ENCODE results near the gene HSD17B12.
"Not testable (repeated sequence)": the region's sequence is repeated elsewhere in the genome, so short reads cannot be mapped to it uniquely, and the experiment has no call there.

Gene HSD17B12

DNA sequence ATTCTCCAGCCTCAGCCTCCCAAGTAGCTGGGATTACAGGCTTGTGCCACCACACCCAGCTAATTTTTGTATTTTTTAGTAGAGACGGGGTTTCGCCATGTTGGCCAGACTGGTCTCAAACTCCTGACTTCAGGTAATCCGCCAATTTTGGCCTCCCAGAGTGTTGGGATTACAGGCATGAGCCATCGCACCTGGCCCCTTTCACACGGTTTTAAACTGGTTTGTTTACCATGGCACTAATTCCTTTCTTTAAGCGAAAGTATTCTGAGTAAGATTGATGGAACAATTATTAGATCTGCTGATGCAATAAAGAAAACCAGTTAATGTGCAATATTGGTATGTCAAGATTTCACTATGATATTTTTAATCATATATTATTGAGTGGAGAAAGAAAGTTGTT lies 9.3 kb upstream of the HSD17B12 start:
- not testable (repeated sequence) for ATAC-seq; H3K4me1 Mint-ChIP-seq; H3K36me3 Mint-ChIP-seq (ENCODE audit: low read depth); H3K27ac Mint-ChIP-seq; DNase-seq; H3K4me3 Mint-ChIP-seq; H3K9me3 Mint-ChIP-seq
- H3K27me3 Mint-ChIP-seq, result peaks cover 17% of the 10 kb centered on the region

DNA sequence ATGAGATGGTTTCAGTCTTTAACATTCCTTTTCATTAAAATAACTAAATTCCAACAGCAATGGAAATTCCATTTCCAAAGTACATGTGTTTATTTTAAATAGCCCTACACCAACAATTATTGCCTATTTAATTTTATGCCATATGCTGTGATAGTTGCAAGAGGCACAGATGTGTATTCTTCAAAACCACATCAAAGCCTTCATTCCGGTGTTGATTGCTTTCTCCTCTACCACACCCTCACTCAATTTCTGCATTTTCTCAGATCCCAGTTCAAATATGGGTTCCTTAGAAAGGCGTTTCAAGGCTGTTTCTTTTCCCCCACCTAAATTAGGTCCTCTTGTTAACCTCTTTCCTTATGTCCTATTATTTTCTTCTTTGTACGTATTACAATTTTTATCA lies 6.0 kb upstream of the HSD17B12 start:
- DNase-seq, result no peak
- ATAC-seq, result no peak
- peaks cover 8% of the 10 kb centered on the region for H3K9me3 Mint-ChIP-seq
- no peak overlapping the region for H3K27ac Mint-ChIP-seq
- peaks cover 19% of the 10 kb centered on the region for H3K27me3 Mint-ChIP-seq
- peaks cover 1% of the 10 kb centered on the region for H3K36me3 Mint-ChIP-seq (ENCODE audit: low read depth)
- peaks cover under 1% of the 10 kb centered on the region for H3K4me1 Mint-ChIP-seq
- no peak overlapping the region for H3K4me3 Mint-ChIP-seq

DNA sequence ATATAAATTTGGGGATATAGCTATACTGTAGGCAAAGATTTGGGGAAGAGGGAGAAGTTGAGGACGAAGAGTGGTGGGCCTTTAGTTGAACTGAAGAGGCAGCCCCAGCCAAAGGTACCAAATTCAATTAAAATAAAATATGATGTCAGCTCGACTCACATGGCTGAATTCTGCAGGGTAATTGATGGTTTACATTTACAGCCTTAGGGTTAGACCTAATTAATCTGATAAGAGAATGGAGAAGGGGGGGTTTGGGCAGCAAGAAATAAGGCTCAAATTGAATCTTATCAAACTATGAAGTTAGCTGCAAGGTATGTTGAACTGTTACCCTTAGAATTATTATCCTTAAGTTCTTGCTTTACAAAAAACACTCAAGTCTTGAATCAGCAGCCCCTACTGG lies 3.6 kb upstream of the HSD17B12 start:
- no peak overlapping the region for H3K4me3 Mint-ChIP-seq
- H3K36me3 Mint-ChIP-seq (ENCODE audit: low read depth), result peaks cover 12% of the 10 kb centered on the region
- ATAC-seq, result no peak
- H3K27me3 Mint-ChIP-seq, result peaks cover 19% of the 10 kb centered on the region
- no peak overlapping the region for H3K27ac Mint-ChIP-seq
- DNase-seq, result no peak
- H3K9me3 Mint-ChIP-seq, result peaks cover 14% of the 10 kb centered on the region
- peaks cover 13% of the 10 kb centered on the region for H3K4me1 Mint-ChIP-seq

DNA sequence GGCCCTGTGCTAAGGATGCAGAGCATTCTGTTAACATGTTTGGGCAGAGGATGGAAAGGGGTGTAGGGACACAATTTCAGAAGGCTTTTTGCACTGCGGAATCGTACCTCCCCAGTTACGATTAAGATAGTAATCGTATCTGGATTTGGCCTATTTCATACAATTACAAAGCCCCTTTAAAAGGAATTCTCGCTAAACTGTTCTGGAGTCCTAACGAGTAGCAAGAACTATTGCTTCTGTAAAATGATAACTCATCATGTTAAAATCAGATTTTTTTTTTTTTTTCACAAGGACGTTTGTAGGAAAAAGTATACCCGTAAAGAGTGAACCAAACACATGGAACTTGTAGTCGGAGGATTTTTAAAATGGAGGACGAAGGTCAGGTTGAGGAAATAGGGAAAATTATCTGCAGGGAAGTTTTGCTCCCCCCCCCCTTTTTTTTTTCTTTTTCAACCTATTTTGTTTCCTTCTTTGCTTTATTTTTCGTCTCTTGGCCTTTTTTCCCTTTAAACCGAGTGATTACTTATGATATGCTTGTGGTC lies 934 bp downstream of the HSD17B12 start:
- peaks cover 8% of the 10 kb centered on the region for H3K27me3 Mint-ChIP-seq
- H3K9me3 Mint-ChIP-seq, result peaks cover 14% of the 10 kb centered on the region
- H3K4me1 Mint-ChIP-seq, result peaks cover 40% of the 10 kb centered on the region
- peaks cover 44% of the 10 kb centered on the region for H3K36me3 Mint-ChIP-seq (ENCODE audit: low read depth)
- no peak for ATAC-seq
- no peak for DNase-seq
- peak overlapping the region; percentile 93 for H3K4me3 Mint-ChIP-seq
- H3K27ac Mint-ChIP-seq, result peak overlapping the region; percentile 94

DNA sequence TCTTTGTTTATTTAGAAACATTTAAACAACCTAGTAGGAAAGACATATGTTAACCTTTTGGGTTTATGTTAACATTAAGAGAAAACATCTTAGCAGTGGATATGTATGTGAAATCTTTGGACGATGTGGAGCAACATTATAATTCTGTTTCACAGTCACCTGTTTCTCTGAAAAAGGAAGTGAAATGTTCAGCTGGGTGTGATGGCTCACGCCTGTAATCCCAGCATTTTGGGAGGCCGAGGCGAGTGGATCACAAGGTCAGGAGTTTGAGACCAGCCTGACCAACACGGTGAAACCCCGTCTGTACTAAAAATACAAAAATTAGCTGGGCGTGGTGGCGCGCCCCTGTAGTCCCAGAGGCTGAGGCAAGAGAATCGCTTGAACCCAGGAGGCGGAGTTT lies 1.5 kb downstream of the HSD17B12 start:
- Mint-ChIP-seq H3K4me3 (peak overlapping the region; percentile 93), H3K27ac (peak overlapping the region; percentile 94), H3K9me3 (peaks cover 14% of the 10 kb centered on the region), H3K4me1 (peaks cover 40% of the 10 kb centered on the region), H3K36me3 (ENCODE audit: low read depth) (peaks cover 44% of the 10 kb centered on the region)
- not testable (repeated sequence) for DNase-seq, ATAC-seq, H3K27me3 Mint-ChIP-seq

DNA sequence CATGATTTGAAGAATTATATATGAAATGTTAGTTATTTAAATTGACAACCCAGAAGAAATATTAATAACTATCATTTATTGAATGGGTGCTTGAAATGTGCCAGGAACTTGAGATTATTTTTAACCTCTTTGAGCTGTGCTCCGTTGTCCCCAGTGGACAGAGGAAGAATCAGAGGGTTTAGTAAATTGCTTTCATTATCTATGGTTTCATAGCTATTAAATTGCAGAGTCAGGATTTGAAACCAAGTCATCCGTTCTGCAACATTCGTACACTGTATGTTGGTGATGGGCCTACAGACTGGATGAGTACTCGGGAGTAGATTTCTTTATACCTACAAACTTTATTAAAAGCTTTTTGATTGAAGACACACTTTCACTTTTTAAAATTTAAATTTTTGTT lies 4.9 kb downstream of the HSD17B12 start:
- no peaks in the 10 kb centered on the region for H3K9me3 Mint-ChIP-seq
- no peak overlapping the region for H3K4me3 Mint-ChIP-seq
- peaks cover 46% of the 10 kb centered on the region for H3K36me3 Mint-ChIP-seq (ENCODE audit: low read depth)
- ATAC-seq, result no peak
- H3K27me3 Mint-ChIP-seq, result no peaks in the 10 kb centered on the region
- DNase-seq, result no peak
- no peak overlapping the region for H3K27ac Mint-ChIP-seq
- H3K4me1 Mint-ChIP-seq, result peaks cover 45% of the 10 kb centered on the region

DNA sequence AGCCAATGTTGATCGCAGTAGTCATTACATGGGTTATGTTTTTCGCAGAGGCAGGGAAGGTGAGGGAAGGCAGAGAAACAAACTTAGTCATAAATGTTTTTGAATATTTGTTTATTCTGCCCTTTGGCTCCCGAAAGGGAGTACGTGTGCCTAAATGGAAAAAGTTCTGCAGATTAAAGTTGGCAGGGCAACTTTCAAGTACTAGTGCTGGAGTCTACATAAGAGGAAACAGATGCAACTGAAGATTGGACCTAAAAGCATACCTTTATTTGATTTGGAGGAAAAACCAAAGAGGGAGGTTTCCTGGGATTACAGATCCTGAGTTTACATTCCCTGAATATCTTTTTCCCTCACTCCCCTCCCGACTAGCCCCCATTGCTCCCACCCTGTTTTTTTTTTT lies 5.7 kb downstream of the HSD17B12 start:
- DNase-seq (no peak), ATAC-seq (no peak)
- Mint-ChIP-seq H3K27me3 (no peaks in the 10 kb centered on the region), H3K27ac (no peak overlapping the region), H3K4me3 (no peak overlapping the region), H3K4me1 (peaks cover 47% of the 10 kb centered on the region), H3K9me3 (no peaks in the 10 kb centered on the region), H3K36me3 (ENCODE audit: low read depth) (peaks cover 50% of the 10 kb centered on the region)

DNA sequence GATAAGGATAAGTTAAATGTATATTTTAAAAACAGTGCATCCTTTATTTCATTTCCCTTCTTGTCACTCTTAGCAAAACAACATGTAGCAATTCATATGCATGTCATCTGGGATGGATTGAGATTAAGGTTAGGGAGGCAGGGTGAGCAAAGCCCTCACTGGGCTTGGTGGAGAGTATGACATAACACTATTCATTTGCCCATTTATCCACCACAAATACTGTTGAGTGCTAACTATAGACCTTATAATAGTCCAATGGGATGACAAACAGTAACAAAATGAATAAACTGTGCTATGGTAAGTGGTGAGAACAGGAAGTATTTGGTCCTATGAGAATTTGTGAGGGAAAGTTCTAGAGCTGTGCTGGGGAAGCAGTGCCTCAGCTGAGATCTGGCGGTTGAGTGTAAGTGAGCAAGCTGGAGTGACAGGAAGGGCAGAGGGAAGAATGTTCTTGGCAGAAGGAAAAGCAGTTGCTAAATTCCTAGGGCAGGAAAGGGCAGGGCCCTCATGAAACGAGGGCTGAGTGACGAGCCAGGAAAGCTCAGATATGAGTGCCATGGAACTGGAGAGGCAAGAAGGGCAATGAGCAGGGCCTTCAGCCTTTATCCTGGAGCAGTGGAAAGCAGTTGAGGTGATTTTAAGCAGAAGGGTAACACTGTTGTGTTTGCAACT lies 6.7 kb downstream of the HSD17B12 start:
- no peaks in the 10 kb centered on the region for H3K9me3 Mint-ChIP-seq
- H3K27ac Mint-ChIP-seq, result no peak overlapping the region
- no peaks in the 10 kb centered on the region for H3K27me3 Mint-ChIP-seq
- H3K4me3 Mint-ChIP-seq, result no peak overlapping the region
- H3K36me3 Mint-ChIP-seq (ENCODE audit: low read depth), result peaks cover 46% of the 10 kb centered on the region
- peaks cover 44% of the 10 kb centered on the region for H3K4me1 Mint-ChIP-seq
- ATAC-seq, result no peak
- DNase-seq, result no peak

DNA sequence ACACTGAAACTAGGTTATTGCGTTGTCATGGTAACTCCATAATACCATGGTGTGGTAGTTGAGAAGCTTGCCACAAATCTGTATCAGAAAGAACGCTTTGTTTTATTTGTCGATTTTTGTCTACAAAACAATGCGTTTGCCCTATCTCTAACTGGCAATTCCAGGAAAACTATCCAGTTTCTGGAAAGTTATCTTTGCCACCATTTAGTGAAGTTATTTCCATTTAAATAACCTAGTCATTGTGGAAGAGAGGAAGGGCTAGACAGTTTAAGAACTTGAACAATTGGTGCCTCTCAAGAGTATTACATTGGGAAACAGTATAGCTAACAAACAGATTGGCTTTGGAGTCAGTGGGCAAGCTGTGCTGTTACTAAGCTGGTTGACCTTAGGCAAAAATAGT lies 7.9 kb downstream of the HSD17B12 start:
- H3K36me3 Mint-ChIP-seq (ENCODE audit: low read depth), result peaks cover 35% of the 10 kb centered on the region
- no peaks in the 10 kb centered on the region for H3K9me3 Mint-ChIP-seq
- DNase-seq, result no peak
- no peak overlapping the region for H3K27ac Mint-ChIP-seq
- peaks cover 36% of the 10 kb centered on the region for H3K4me1 Mint-ChIP-seq
- no peaks in the 10 kb centered on the region for H3K27me3 Mint-ChIP-seq
- no peak for ATAC-seq
- no peak overlapping the region for H3K4me3 Mint-ChIP-seq

DNA sequence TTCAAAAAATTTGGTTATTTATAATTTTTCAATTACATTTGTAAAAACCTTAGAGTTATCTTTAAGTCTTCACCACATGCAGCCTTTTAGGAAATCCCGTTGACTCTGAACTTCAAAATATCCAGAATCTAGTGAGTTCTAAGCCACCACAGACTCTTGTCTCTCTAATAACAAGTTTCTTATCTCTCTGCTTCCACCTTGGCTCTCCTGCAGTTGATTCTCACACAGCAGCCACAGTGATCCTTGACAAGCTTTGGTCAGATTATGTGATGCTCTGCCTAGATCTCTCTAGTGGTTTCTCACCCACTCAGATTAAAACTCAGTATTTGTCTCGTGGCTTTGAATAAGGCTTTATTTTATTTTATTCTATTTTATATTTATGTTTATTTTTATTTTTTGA lies 8.6 kb downstream of the HSD17B12 start:
- H3K4me1 Mint-ChIP-seq, result peaks cover 35% of the 10 kb centered on the region
- peaks cover 33% of the 10 kb centered on the region for H3K36me3 Mint-ChIP-seq (ENCODE audit: low read depth)
- no peaks in the 10 kb centered on the region for H3K9me3 Mint-ChIP-seq
- H3K27me3 Mint-ChIP-seq, result no peaks in the 10 kb centered on the region
- ATAC-seq (no peak), DNase-seq (no peak)
- no peak overlapping the region for H3K27ac Mint-ChIP-seq
- H3K4me3 Mint-ChIP-seq, result no peak overlapping the region

DNA sequence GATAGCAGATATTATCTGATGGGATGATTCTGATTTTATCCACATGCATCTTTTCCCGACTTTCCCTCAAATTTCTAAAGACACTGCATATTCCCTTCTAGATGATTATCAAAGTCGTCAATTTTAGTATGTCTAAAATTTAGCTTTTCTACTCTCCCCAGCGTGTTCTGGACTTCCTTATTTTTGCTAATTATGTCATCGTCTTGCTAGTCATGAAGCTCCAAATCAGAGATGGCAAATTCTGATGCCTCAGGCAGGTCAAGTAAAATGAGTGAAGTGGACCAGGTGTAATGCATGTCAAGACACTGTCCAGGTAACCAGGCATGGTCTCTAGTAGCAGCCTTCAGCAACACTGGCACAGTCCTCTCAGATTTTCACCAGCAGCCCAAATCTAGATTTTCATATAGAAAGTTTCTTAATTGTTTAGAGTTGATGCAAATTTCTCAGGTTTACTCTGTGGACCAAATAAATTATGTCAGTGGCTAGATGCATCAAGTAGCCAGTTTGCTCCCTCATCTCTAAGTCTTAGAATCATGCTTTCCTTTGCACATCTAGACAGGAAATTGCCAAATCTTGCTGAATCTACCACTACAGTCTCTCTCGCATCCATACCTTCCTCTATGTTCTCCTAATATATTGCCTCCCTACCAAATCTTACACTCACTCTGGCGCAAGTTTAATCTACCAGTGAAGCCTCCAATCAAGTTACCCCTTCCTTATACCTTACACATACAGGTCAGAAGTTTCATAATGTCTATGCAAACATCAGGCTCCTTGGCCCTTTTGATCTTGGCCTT lies 10.6 kb downstream of the HSD17B12 start:
- H3K27ac Mint-ChIP-seq, result no peak overlapping the region
- H3K9me3 Mint-ChIP-seq, result no peaks in the 10 kb centered on the region
- no peaks in the 10 kb centered on the region for H3K27me3 Mint-ChIP-seq
- DNase-seq (no peak), ATAC-seq (no peak)
- H3K4me3 Mint-ChIP-seq, result no peak overlapping the region
- H3K4me1 Mint-ChIP-seq, result peaks cover 25% of the 10 kb centered on the region
- H3K36me3 Mint-ChIP-seq (ENCODE audit: low read depth), result peaks cover 24% of the 10 kb centered on the region

DNA sequence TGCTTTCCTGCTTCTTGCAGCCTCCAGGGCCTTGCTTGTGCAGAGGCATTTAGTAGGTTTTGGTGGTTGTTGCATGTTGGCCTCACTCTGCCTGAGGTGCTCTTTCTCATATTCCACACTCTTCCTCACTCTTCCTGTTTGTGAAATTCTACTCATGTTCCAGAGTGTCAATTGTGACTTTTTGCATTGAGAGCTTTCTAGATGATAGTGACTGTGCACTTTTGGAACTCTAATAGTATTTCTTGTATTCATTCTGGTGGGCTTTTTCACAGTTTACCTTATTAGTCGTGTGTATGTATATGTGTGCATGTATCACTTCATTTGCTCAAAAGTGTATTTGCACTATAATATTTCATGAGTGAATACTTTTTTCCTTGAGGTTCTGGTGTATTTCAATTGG lies 11.3 kb downstream of the HSD17B12 start:
- peaks cover 28% of the 10 kb centered on the region for H3K36me3 Mint-ChIP-seq (ENCODE audit: low read depth)
- no peak for DNase-seq
- ATAC-seq, result no peak
- H3K4me3 Mint-ChIP-seq, result no peak overlapping the region
- H3K4me1 Mint-ChIP-seq, result peaks cover 25% of the 10 kb centered on the region
- no peaks in the 10 kb centered on the region for H3K9me3 Mint-ChIP-seq
- no peaks in the 10 kb centered on the region for H3K27me3 Mint-ChIP-seq
- no peak overlapping the region for H3K27ac Mint-ChIP-seq

DNA sequence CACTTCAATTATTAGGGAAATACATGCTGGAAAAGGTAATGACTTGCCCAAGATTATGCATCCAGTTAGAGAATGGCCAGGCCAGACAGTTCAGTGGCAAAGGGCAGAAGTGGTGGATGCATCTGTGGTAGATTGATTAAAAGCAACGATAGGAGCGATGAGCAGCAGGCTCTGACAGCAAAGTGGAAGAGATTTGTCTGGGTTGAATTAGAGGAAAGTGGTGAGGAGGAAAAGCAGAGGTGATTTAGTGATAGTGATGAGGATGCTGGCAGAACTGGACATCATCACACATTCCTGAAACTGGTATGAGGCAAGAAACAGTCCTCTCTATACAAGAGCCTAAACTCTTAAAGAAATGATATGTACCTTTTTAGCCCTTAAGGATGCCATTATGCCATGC lies 12.5 kb downstream of the HSD17B12 start:
- peaks cover 22% of the 10 kb centered on the region for H3K4me1 Mint-ChIP-seq
- peaks cover 30% of the 10 kb centered on the region for H3K36me3 Mint-ChIP-seq (ENCODE audit: low read depth)
- no peaks in the 10 kb centered on the region for H3K9me3 Mint-ChIP-seq
- no peak overlapping the region for H3K4me3 Mint-ChIP-seq
- ATAC-seq (no peak), DNase-seq (no peak)
- H3K27me3 Mint-ChIP-seq, result no peaks in the 10 kb centered on the region
- no peak overlapping the region for H3K27ac Mint-ChIP-seq

DNA sequence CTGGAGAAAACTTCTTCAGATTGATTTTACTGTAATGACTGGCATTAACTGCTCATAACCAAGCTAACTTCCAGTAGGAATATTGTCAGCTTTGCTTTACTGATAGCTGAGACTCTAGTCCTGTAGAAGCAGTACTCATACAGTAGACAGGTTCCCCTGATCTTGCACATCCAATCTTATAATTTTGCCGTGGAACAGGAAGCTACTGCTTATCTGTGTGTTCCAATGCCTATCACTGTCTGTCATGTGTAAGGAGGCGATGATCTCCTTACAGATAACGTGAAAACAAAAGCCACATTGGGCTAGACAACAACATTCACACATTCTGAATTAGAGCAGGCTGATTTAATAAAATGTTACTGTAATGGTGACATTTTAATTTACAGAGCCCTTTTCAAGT lies 13.2 kb downstream of the HSD17B12 start:
- Mint-ChIP-seq H3K27me3 (no peaks in the 10 kb centered on the region), H3K36me3 (ENCODE audit: low read depth) (peaks cover 30% of the 10 kb centered on the region), H3K27ac (no peak overlapping the region), H3K4me1 (peaks cover 20% of the 10 kb centered on the region), H3K9me3 (no peaks in the 10 kb centered on the region), H3K4me3 (no peak overlapping the region)
- no peak for DNase-seq
- ATAC-seq, result no peak

DNA sequence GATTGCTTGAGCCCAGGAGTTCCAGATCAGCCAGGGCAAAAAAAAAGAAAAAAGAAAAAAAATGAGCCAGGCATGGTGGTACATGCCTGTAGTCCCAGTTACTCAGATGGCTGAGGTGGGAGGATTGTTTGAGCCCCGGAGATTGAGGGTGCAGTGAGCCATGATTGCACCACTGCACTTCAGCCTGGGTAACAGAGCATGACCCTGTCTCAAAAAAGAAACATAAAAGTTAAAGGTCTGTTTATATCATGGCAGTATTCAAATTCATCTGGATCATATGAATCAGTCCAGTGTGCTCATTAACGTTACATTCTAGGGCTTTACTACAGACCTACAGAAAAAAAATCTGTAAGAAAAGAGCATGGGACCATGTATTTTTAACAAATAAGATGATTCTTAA lies 13.9 kb downstream of the HSD17B12 start:
- H3K27me3 Mint-ChIP-seq, result no peaks in the 10 kb centered on the region
- H3K27ac Mint-ChIP-seq, result no peak overlapping the region
- peaks cover 1% of the 10 kb centered on the region for H3K9me3 Mint-ChIP-seq
- DNase-seq, result no peak
- H3K4me1 Mint-ChIP-seq, result peaks cover 18% of the 10 kb centered on the region
- peaks cover 30% of the 10 kb centered on the region for H3K36me3 Mint-ChIP-seq (ENCODE audit: low read depth)
- no peak for ATAC-seq
- no peak overlapping the region for H3K4me3 Mint-ChIP-seq
